Activated gamma-delta T cell treated with Interleukin-2 at 50 U/mL for 16 hours (primary cell): ENCODE measurements around the gene MTTP.
"Not testable (repeated sequence)": the region's sequence is repeated elsewhere in the genome, so short reads cannot be mapped to it uniquely, and the experiment has no call there.

Experiments
- DNase-seq: peaks from one replicate; pipeline ENCODE4 v3.0.0-alpha.2; 2020

The MTTP gene

DNA sequence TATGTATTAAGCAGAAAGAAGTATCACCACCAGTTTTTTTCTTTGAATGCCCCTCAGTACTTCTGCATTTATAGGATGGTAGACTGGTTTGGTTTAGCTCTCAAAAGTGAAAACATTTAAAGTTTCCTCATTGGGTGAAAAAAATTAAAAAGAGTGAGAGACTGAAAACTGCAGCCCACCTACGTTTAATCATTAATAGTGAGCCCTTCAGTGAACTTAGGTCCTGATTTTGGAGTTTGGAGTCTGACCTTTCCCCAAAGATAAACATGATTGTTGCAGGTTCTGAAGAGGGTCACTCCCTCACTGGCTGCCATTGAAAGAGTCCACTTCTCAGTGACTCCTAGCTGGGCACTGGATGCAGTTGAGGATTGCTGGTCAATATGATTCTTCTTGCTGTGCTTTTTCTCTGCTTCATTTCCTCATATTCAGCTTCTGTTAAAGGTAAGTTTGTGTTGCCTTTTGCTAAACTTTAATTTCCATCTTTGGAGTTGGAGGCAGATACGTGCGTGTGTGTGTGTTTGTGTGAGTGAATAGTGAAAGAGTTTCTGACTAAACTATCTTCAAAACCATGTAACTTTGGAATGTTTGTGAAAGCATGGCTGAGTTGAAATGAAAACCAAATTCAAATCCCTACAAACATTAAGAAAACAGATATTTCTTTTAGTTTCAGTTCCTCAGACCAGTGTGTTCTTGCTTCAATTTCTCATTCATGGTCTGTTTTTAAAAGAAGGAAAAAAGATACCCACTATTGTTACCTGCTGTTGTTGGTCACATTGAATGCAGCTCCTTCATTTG lies at the start of gene MTTP:
Gene MTTP (plus strand): TSS at position 295 of the 795 bp plus-strand sequence. CDS start 86 bp downstream, at position 381.
- DNase-seq, result no peak

DNA sequence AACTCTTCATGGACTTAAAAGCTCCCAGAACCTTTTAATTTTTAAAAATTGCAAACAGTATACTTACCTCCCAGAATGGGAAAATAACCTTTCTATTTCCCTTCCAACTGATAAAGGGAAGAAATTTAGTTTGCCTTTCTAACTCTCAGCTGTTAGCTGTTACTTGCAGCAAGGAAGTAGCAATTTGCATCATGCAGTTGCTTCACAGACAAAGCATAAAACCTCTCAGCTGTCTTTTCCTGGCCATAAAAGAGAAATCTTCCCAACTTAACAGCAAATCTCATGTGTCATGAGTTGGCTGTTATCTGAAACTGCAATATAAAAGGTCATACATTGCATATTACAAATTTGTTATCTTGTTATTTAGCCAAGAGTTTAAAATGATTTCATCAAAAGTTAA lies 45.4 kb upstream of the MTTP start:
- DNase-seq, result no peak

DNA sequence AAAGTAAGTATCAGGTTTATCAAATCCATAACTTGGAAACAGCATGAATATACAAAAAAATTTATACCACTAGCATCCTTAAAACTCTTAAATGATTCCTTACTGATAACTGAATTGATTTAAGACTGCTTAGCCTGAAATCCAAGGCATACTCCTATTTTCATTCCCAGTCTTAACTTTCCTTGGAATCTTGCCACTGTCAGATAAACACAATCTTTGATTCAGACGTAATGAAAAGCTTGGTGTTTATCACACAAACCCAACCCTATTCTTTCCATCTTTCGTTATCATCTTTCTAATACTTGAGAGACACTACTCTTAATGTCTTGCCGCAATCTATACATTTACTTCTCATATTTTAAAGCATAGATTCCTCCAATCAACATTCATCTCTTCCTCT lies 44.7 kb upstream of the MTTP start:
- no peak for DNase-seq

- not testable (repeated sequence) for DNase-seq
Observed at GRCh38 chr4:99534699-99535098, 39.9 kb upstream of the MTTP start.

DNA sequence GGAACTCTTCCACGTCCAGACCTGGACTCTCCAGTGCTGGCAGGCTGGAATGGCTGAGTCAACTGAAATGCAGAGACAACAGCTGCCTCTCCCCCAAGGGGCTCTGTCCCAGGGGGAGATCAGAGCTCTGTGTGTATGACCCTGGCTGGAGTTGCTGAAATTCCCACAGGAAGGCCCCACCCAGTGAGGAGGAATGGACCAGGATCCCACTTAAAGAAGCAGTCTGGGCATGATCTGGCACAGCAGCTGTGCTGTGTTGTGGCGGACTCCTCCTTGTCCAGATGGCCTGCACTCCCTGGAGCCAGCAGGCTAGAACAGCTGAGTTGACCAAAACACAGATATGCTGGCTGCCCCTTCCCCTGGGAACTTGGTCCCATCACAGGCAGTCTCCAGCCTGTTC lies 38.4 kb upstream of the MTTP start:
- no peak for DNase-seq

- DNase-seq, result no peak
Observed at GRCh38 chr4:99536848-99537247, 37.8 kb upstream of the MTTP start.

GRCh38 chr4:99537674-99538073 lies 37.0 kb upstream of the MTTP start:
- DNase-seq, result no peak

- DNase-seq, result no peak
Observed at GRCh38 chr4:99540277-99540939, 34.2 kb upstream of the MTTP start.

DNA sequence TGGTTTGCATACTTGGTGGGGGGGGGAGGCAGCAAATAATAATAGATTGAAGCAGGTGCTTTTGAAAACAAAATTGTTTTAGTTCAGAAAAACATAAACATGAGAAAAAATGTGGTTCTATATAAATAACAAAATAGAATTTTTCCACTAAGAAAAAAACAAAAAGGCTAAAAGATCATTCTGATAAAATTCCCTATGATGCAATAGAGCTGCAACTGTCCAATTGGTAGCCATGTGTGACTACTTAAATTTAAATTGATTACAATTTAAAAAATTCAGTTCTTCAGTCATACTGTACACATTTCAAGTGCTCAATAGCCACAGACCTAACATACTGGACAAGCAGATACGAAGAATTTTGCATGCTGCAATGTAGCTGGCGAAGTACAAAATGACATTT lies 21.8 kb upstream of the MTTP start:
- no peak for DNase-seq

DNA sequence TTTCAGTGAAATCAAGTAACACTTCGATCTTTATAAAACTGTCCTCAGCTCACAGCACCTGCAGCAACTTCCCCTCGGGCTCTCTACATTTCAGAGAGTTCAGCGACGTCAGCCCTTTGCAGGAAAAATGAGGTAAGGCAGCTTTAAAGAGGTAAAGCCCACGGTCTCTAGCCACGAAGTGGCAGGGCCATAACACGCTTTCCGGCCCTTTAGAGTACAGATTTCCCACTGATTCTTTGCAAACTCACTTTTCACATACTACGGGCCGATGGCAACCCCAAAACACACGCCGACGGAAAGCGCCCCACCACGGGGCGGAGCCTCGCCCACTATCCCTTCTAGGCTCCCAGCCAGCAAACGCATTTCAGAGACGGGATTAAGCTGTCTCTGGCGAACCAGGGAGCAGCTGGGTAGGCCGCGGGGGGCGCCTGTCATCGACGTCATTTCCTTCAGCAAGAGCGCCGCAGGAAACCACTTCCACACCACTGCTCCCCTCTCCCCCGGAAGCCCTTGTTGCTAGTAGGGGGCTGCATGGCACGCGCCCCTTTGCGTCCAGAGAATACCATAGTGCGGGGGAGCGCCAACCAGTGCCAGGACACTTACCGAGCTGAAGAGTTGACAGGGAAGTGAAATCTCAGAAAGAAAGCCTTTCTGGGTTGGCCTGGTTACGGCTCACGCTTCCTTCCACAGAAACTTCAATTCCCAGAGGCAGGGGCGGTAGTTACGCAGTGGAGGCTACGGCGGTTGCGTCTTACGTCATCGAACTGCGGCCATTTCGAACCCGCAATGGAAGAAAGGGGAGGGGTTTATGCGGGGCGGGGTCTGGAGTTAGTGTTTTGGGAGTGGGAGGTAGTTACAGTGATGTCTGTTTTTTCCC lies 11.1 kb upstream of the MTTP start, which contains the start of gene TRMT10A:
Gene TRMT10A (minus strand): TSS at position 730 of the 877 bp plus-strand sequence. CDS start 4,701 bp downstream, outside the sequence.
- DNase-seq, result peak; percentile 90

DNA sequence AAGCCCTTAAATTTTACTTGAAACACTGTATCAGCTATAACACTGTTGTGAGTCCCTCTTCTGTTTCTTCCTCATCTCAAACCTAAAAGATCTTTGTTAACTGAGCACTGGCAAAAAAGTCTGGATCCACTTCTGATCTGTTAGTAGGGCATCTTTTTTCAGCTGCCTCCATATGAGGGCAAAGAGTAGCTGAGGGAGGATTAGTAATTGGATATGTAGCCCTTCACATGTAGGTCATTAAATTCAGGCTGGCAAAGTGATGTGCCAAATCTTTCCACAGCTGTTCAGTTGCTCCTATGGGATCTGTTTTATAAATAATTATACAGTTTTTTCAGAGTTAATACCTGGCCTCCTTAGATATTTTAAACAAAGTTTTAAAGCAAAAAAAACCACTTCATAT lies 9.7 kb upstream of the MTTP start:
- DNase-seq, result no peak

- no peak for DNase-seq
Observed at GRCh38 chr4:99571883-99572282, 2.7 kb upstream of the MTTP start.

DNA sequence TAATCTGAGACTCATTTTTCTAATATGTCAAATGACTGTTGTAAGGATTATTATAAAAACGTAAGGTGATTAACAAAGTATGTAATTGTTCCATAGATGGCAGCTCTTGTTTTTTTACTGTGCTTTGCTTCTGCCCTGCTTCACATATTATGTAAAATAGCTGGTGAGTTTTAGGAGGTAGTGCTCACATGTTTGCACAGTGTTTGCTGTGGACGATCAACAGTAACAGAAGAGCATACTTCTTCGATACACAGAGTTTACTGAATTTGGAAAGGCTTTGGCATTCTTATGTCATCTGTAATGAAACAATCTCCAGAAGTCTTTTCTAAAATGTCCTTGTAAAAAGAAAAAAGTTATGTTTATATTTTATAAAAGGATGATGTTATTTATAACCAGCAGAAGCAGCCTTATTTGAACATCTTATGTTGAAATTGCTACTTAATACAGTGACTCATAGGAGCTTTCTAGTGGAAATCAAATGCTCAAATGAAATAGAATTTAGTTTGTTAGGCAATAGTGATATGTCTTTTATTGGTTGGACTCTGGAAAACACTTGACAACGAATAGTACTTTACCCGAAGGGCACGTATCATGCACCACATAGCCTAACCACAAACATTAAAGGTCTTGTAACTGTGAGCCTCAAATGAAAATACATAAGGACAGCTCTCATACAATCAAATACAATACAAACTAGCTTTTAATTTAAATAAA lies 1.9 kb upstream of the MTTP start:
- DNase-seq, result no peak

DNA sequence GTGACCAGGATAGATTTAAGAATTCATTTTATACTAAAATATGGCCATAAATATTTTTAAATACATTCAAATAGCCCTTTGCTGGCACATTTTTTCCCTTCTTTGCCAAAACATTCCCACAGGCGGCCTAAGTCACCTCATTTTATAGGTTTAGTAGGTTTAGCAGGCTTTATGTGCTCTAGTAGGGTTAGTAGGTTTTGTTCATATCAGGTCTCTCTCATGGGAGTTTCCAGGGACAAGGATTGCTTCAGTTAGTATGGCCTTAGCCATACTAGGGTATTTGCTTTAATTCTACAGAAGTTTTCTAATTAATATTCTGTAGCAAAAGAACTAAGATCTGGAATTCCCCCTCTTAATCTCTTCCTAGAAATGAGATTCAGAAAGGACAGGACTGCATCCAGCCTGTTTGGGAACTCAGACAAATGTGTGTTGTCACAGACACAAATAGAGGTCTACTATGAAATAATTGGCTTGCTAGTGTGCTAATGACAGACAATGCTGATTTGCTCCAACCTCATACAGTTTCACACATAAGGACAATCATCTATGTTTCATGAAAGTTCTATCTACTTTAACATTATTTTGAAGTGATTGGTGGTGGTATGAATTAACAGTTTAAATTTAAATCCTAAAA lies 772 bp upstream of the MTTP start:
- DNase-seq, result no peak

DNA sequence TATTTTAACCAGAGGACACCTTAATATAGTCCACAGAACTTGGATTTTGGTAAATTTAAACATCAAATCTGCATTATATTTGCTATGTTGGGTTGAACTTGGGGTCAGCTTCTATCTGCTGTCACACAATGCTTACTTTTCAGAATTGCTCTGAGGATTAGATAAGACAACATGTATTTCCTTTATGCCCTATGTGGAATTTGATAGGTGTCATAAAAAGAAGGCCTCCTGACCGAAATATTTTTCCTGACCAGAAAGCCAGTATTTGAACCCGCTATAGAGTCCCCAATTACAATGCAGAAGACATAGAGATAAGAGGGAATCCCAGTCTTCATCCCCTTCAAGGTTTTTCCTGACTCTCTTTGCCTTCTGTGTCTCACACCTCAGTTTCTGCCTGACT lies 4.1 kb downstream of the MTTP start:
- no peak for DNase-seq

DNA sequence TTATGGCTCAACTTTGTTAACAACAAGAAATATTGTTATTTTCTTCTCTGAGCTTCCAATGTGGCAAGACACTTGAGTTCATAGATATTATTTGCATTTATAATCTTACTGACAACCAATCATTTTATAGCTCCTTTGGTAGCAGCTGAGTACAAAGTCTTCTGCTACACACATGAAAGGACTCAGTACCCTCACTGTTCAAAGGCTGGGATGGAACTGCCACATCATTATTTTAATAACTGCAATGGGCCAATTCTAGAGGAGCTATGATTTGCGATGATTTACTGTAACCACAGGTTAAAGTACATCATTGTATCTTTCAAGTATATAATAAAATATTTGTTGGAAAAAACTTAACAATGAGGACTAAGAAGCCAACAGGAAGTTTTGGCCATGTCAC lies 10.9 kb downstream of the MTTP start:
- DNase-seq, result no peak

DNA sequence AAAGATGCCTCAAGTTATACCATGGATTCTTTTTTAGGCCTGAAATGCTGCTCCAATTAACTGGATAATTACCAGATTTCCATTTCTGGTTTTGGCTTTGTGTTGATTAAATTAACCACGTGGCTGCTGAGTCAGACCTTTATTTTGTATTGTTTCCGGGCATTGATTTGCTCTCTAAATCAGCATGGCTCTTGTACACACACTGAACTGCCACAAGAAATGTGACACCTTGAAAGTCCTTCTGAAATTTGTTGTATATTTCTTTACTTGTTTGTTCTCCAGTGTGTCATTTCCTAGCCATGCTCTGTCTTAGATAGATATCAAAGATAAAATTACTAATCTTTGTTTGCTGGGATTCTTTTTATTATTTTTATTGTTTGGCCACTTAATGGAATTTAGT lies 11.7 kb downstream of the MTTP start:
- DNase-seq, result no peak

GRCh38 chr4:99586797-99587196 lies 12.2 kb downstream of the MTTP start:
- no peak for DNase-seq

DNA sequence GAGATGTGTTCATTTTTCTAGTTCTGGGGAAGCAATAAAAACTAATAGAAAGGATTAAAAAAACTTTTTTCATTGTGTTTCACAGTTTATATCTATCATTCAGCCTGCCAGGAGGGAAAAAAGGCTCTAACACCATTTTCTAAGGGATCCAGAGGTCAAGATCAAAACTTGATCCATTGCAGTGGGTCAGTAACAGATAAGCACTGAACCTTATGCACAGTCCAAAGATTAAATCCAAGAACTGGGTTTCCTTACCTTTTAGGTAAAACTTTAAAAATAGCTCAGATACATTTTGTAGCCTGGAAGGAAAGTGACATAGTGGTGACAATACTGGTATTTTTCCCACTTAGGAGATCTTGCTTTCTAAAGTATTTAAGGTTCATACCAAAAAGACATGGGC lies 12.7 kb downstream of the MTTP start:
- no peak for DNase-seq

DNA sequence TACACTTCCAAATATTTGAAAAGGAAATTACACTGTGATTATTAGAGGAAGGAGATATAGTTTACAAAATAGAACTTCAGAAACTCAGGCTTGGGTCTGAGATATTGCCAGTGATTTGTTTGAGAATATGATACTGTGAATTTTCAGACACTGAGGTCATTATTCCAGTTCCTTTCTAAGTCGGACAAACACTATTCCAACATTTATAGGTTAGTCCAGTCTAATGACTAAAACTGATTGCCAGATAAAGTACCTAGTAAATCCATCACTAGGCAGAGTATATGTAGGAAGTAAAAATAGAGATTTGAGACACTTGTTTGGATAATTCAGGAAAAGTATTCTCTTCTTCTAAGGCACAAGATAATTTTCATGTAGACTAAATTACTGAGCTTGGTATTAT lies 13.2 kb downstream of the MTTP start:
- DNase-seq, result no peak

- no peak for DNase-seq
Observed at GRCh38 chr4:99591757-99592156, 17.1 kb downstream of the MTTP start.
